Spleen (tissue), 11 donors: ENCODE data around the gene USP7. TPM values are rescaled to one million over a fixed set of nuclear protein-coding genes. Genes with fewer than 3 reads are reported as not detected.
A peak's percentile ranks its signal among the peaks of the same experiment; 100 is the strongest.

Source experiments
- DNase-seq: peaks from one replicate; pipeline ENCODE4 v3.0.0-alpha.2; 2020
- H3K27ac ChIP-seq, 8 donors: fragments of 200-600 bp; sonication (generic) in 7 of 8; 1 replicate in 4 of 8; 2 replicates in 4 of 8; pipeline versions ENCODE4 v1.5.0 to v1.8.0; 2016 to 2021; ENCODE audit warnings: inconsistent platforms in 4 of 8, mild to moderate bottlenecking in 4 of 8, moderate library complexity in 1 of 8
- H3K27me3 ChIP-seq, 7 donors: fragments of 200-600 bp; sonication (generic) in 6 of 7; replicated peaks in 1 of 7; 1 replicate in 4 of 7; 2 replicates in 3 of 7; pipeline versions ENCODE4 v1.5.0 to v1.8.0; 2016 to 2021; ENCODE audit warnings: inconsistent platforms in 3 of 7, mild to moderate bottlenecking in 1 of 7
- H3K36me3 ChIP-seq, 6 donors: fragments of 200-600 bp; sonication (generic) in 5 of 6; 1 replicate in 4 of 6; 2 replicates in 2 of 6; pipeline versions ENCODE4 v1.5.0 to v1.8.0; 2016 to 2021; ENCODE audit warnings: inconsistent platforms in 2 of 6
- H3K4me1 ChIP-seq, 6 donors: fragments of 200-600 bp; sonication (generic) in 5 of 6; 1 replicate in 3 of 6; 2 replicates in 3 of 6; pipeline versions ENCODE4 v1.5.0 to v1.8.0; 2016 to 2021; ENCODE audit warnings: inconsistent platforms in 3 of 6
- H3K4me3 ChIP-seq, 8 donors: fragments of 200-600 bp; sonication (generic) in 7 of 8; 1 replicate in 4 of 8; 2 replicates in 4 of 8; pipeline versions ENCODE4 v1.5.0 to v1.8.0; 2016 to 2021; ENCODE audit warnings: inconsistent platforms in 4 of 8, mild to moderate bottlenecking in 4 of 8, moderate library complexity in 2 of 8
- H3K9me3 ChIP-seq, 8 donors: fragments of 200-600 bp; sonication (generic) in 7 of 8; 1 replicate in 4 of 8; 2 replicates in 4 of 8; pipeline versions ENCODE4 v1.5.0 to v1.8.0; 2016 to 2021; ENCODE audit warnings: inconsistent platforms in 4 of 8
- POLR2A ChIP-seq, 3 donors: fragments of 450-650 bp; IDR thresholded peaks; one replicate each; pipeline ENCODE4 v1.5.1; 2017; ENCODE audit warnings: antibody characterized with exemption in 3 of 3, mild to moderate bottlenecking in 1 of 3
- POLR2AphosphoS5 ChIP-seq, 3 donors: sonication (generic); formaldehyde crosslinking; IDR thresholded peaks; one replicate each; pipeline ENCODE4 v1.5.1; 2017; ENCODE audit warnings: antibody characterized with exemption in 3 of 3
- WGBS, 5 donors: extraction: QIAGEN DNeasy Blood & Tissue Kit in 3 of 5; methylation state at CpG; one replicate each; pipeline versions ENCODE4 v1.1.5 to v1.1.7; 2013 to 2018; 5-methylcytosine and 5-hydroxymethylcytosine counted together
- intact Hi-C: fragments of 100-400 bp; cut with DNase I; formaldehyde crosslinking; loops from one replicate; pipeline ENCODE4 v1.15.0; 2023; ENCODE audit warnings: low total_unique reads
- polyA plus RNA-seq, 3 donors: library from polyadenylated mRNA; stranded (reverse); fragments of 200-250 nt; gene quantifications; one replicate each; pipeline ENCODE4 v1.2.1, GENCODE V29; 2013
- total RNA-seq, 7 donors: library from RNA; depleted of rRNA in 3 of 7; stranded (reverse); fragments of >200 nt in 3 of 7; fragmentation: NEBNext Ultra II Directional in 4 of 7; extraction: Animal tissue kit (Norgen Biotek cat#: 25700) in 4 of 7; gene quantifications; one replicate each; pipeline versions ENCODE4 v1.1.0 to v1.2.1, GENCODE V29; 2016 to 2021
- TF ChIP-seq, protein P1 (sequence below), 11 experiments: fragments of 200-600 bp in 7 of 11; fragments of 450-650 bp in 4 of 11; sonication (generic) in 4 of 11; IDR thresholded peaks in 8 of 11; conservative IDR thresholded peaks in 3 of 11; 1 replicate in 7 of 11; 2 replicates in 4 of 11; pipeline versions ENCODE4 v1.4.0 to v1.8.0; 2016 to 2021; ENCODE audit warnings: antibody characterized with exemption in 11 of 11, inconsistent platforms in 4 of 11, mild to moderate bottlenecking in 1 of 11
- donor health status: healthy with polysubstance abuse.
- donor health status: DM: no; HTN: no; CAD: no; lungs with moderate emphysema.
- donor health status: DM: no; HTN: no; CAD: no.
- donor health status: Bipolar disorder and iron deficiency.
- donor health status: healthy.
- donor health status: DM: no; HTN: no; CAD: no.
- donor health status: DM: yes; HTN: yes; CAD: no.

USP7 gene
- total and polyA plus RNA-seq, 10 donors, result 26.1 to 145 (median 126) TPM

DNA sequence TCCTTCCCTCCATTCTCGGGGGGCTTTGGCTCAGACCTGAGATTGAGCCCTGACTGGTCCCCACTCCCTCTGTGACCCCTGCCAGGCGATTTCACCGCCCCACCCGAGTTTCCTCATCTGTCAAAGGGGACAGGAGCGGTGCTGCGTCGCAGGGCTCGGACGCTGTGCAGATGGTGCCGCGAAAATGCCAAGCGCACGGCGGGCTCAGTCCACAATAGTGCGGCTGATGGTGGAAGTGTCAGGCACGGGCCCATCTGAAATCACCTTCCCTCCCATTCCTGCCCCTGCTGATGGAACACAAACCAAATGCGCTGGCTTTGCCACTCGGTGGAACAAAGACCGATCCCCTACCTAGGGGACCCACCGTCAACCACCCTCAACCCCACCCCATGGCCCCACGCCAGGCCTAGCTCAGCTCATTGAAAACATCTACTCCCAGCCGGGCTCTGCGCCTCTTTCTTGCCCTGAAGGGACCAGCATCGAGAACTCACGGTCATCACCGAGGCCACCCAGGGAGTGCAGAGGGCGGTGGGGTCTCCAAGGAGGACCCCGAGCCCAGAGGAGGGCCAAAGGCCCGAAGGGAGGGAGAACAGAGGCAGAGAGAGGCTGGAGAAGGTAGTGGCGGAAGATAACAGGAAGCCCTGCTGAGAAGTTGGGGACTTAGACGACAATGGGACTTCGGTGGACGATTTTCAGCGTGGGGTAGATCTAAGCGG is 96.3 kb downstream of the USP7 start:
- no peaks in the 10 kb centered on the region for H3K9me3 ChIP-seq
- H3K4me3 ChIP-seq, result peak overlapping the region; percentile 56 to 94 (median 84)
- peaks cover 34 to 88% (median 81%) of the 10 kb centered on the region in 6 donors for H3K4me1 ChIP-seq
- peak overlapping the region; percentile 27 to 94 (median 91) for H3K27ac ChIP-seq
- intact Hi-C loops, result loop anchor here (5.0 kb wide), 2 partner anchors 70 to 190 kb away; partner anchors contain the start of genes PMM2 and TMEM186
- peak in 1 of 3 donors; percentile 3 for TF ChIP-seq POLR2AphosphoS5 (IDR thresholded peaks at IDR 0.05)
- no peak for TF ChIP-seq POLR2A (IDR thresholded peaks at IDR 0.05)
- H3K36me3 ChIP-seq, result no peaks in the 10 kb centered on the region
- DNase-seq, result peak; percentile 88
- 5 to 18% (median 9%) methylated on average over 29 to 35 of the region's 35 CpGs for WGBS, 5 donors
- H3K27me3 ChIP-seq, result no peaks in the 10 kb centered on the region

DNA sequence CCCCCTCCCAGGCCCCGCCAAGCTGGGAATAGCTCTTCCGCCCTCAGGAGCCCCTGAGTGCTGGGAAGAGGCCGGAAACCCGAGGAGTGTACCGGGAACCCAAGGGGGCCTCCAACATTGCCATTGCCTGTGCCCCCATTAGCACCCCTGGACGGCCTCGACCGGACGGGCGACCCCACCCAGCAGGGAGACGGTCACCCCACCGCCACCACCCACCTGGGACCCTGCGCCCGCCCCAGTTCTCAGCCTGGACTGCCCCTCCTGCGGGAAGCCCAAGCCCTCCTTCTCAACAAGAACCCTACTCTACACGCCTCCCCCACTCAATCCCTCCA is 96.9 kb downstream of the USP7 start:
- 21 to 69% (median 41%) methylated on average over 11 to 16 of the region's 16 CpGs for WGBS, 5 donors
- Histone ChIP-seq H3K27me3 (no peaks in the 10 kb centered on the region), H3K4me1 (peaks cover 34 to 92% (median 85%) of the 10 kb centered on the region in 6 donors), H3K9me3 (no peaks in the 10 kb centered on the region), H3K4me3 (peak overlapping the region; percentile 56 to 94 (median 84)), H3K27ac (peak overlapping the region; percentile 27 to 94 (median 91)), H3K36me3 (no peaks in the 10 kb centered on the region)
- TF ChIP-seq, protein P1, sequence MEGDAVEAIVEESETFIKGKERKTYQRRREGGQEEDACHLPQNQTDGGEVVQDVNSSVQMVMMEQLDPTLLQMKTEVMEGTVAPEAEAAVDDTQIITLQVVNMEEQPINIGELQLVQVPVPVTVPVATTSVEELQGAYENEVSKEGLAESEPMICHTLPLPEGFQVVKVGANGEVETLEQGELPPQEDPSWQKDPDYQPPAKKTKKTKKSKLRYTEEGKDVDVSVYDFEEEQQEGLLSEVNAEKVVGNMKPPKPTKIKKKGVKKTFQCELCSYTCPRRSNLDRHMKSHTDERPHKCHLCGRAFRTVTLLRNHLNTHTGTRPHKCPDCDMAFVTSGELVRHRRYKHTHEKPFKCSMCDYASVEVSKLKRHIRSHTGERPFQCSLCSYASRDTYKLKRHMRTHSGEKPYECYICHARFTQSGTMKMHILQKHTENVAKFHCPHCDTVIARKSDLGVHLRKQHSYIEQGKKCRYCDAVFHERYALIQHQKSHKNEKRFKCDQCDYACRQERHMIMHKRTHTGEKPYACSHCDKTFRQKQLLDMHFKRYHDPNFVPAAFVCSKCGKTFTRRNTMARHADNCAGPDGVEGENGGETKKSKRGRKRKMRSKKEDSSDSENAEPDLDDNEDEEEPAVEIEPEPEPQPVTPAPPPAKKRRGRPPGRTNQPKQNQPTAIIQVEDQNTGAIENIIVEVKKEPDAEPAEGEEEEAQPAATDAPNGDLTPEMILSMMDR (IDR thresholded peaks at IDR 0.05 in 8 of 11, conservative IDR thresholded peaks at IDR 0.05 in 3 of 11), result no peak
- no peak for TF ChIP-seq POLR2AphosphoS5 (IDR thresholded peaks at IDR 0.05)
- no peak for TF ChIP-seq POLR2A (IDR thresholded peaks at IDR 0.05)
- peak; percentile 86 for DNase-seq
- intact Hi-C loops, result loop anchor here (5.0 kb wide), 2 partner anchors 70 to 190 kb away; partner anchors contain the start of genes PMM2 and TMEM186

DNA sequence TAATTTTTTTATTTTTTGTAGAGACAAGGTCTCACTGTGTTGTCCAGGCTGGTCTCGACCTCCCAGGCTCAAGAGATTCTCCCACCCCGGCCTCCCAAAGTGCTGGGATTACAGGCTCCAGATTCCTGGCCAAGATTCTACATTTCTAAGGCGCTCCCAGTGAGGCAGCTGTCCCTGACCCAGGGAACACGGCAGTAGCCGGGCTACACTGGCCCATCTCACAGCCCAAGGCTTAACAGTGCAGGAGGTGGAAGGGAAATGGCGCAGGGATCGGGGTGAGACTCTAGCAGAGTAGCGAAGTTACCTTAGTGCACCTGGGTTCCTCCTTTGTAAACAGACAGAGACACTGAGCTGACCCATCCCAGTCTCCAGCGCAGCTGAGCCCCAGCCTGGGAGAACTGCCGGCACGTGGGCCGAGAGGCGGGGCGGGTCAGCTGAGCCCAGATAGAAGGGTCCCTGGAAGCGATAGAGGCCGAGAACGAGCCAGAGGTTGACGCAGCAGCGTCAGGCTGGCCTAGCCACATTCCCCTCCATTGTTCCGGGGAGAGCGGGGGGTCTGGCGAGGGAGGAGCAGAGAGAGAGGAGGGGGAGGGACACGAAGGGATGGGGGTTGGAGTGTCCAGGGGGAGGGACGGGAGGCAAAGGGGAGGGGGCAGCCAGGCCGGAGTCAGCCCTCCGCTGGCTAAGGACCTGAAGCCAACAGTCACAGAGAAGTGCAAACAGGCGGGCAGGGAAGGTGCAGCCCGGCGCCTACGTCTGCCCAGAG is 97.4 kb downstream of the USP7 start:
- 64 to 71% (median 69%) methylated on average over 21 to 30 of the region's 30 CpGs for WGBS, 5 donors
- Histone ChIP-seq H3K9me3 (no peaks in the 10 kb centered on the region), H3K27ac (peak overlapping the region; percentile 27 to 94 (median 91)), H3K4me3 (peak overlapping the region; percentile 56 to 94 (median 84)), H3K27me3 (no peaks in the 10 kb centered on the region), H3K36me3 (no peaks in the 10 kb centered on the region), H3K4me1 (peaks cover 33 to 93% (median 86%) of the 10 kb centered on the region in 6 donors)
- TF ChIP-seq POLR2A (IDR thresholded peaks at IDR 0.05) (no peak), POLR2AphosphoS5 (IDR thresholded peaks at IDR 0.05) (peak in 2 of 3 donors; percentile 54 to 58)
- no peak for DNase-seq
- intact Hi-C loops, result loop anchor here (5.0 kb wide), 2 partner anchors 69 to 189 kb away; partner anchors contain the start of genes PMM2 and TMEM186

DNA sequence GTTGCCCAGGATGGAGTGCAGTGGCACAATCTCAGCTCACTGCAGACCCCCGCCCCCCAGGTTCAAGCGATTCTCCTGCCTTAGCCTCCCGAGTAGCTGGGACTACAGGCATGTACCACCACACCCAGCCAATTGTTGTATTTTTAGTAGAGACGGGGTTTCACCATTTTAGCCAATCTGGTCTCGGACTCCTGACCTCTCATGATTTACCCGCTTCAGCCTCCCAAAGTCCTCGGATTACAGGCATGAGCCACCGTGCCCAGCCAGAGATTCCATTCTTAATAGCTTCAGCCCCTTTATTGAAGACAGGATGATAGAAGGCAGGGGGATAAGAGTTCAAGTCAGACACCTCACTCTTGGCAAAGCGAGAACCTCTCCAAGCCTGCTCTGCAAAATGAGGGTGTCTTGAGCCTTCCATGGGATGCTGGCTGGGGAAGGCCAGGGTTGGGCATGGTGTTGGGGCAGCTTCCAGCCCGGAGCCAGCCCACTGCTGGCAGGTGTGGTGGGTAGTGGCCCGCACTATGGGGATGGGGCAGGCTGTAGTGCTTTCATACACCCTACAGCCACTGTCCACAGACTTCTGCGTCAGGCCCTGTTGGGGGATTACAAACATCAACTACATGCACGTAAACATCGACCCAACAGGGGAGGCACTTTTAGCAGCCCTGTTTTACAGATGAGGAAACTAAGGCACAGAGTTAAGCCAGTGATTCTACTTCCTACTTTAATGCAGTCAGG is 98.4 kb downstream of the USP7 start:
- 89 to 94% (median 92%) methylated on average over 12 to 14 of the region's 14 CpGs for WGBS, 5 donors
- DNase-seq, result no peak
- peaks cover 27 to 92% (median 79%) of the 10 kb centered on the region in 6 donors for H3K4me1 ChIP-seq
- H3K4me3 ChIP-seq, result no peak overlapping the region
- no peaks in the 10 kb centered on the region for H3K36me3 ChIP-seq
- H3K27me3 ChIP-seq, result no peaks in the 10 kb centered on the region
- TF ChIP-seq POLR2AphosphoS5 (IDR thresholded peaks at IDR 0.05), result no peak
- no peak for TF ChIP-seq POLR2A (IDR thresholded peaks at IDR 0.05)
- TF ChIP-seq, protein P1 (IDR thresholded peaks at IDR 0.05 in 8 of 11, conservative IDR thresholded peaks at IDR 0.05 in 3 of 11), result no peak
- H3K9me3 ChIP-seq, result no peaks in the 10 kb centered on the region
- intact Hi-C loops, result loop anchor here (5.0 kb wide), 2 partner anchors 68 to 188 kb away; partner anchors contain the start of genes PMM2 and TMEM186
- H3K27ac ChIP-seq, result peak overlapping the region in 6 of 8 donors; percentile 19 to 94 (median 63)
